Panc1 (cell line): ENCODE data around the gene MYLK3.

Source experiments
- POLR2AphosphoS5 ChIP-seq: IDR thresholded peaks from 2 replicates; pipeline ENCODE4 v1.6.1; 2012; ENCODE audit warnings: mild to moderate bottlenecking, low read depth, low read length, moderate library complexity
- SIN3A ChIP-seq: IDR thresholded peaks from 2 replicates; pipeline ENCODE4 v1.6.1; 2012; ENCODE audit warnings: low read depth, mild to moderate bottlenecking, low read length, moderate library complexity, borderline replicate concordance; ENCODE audit not compliant: insufficient read depth
- TF ChIP-seq, protein P1 (sequence below): fragments of 450-650 bp; IDR thresholded peaks from 2 replicates; pipeline ENCODE4 v1.5.1; 2017; ENCODE audit warnings: mild to moderate bottlenecking
- TF ChIP-seq, protein P2 (sequence below), 2 experiments: IDR thresholded peaks; 2 replicates each; pipeline ENCODE4 v1.6.1; 2011 to 2012; ENCODE audit warnings: low read depth in 2 of 2, control low read depth in 1 of 2, low read length in 1 of 2, mild to moderate bottlenecking in 1 of 2, moderate library complexity in 1 of 2; ENCODE audit not compliant: insufficient read depth in 1 of 2

DNA sequence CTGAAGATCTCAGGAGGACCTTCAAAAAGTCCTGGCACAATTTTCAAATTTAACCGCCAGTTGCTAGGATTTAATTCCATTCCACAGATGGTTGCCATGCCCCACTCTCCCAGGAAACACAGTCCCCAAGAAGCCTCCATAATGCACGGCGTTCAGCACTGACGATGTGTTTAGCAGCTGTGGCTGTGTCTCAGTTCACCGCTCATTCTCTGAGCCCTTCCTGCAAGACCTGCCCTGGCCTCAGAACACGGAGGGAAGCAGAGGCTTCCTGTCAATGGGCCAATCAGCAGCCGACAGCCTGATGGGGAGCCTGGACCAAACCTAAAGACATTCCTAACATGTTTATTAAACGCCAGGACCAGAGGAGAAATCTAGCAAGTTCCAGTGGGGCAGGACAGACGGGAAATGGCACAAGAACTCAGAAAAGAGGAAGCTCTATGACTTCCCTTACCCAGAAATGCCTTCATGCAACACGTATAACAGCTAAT lies 4.9 kb downstream of the MYLK3 start:
- TF ChIP-seq, protein P1, sequence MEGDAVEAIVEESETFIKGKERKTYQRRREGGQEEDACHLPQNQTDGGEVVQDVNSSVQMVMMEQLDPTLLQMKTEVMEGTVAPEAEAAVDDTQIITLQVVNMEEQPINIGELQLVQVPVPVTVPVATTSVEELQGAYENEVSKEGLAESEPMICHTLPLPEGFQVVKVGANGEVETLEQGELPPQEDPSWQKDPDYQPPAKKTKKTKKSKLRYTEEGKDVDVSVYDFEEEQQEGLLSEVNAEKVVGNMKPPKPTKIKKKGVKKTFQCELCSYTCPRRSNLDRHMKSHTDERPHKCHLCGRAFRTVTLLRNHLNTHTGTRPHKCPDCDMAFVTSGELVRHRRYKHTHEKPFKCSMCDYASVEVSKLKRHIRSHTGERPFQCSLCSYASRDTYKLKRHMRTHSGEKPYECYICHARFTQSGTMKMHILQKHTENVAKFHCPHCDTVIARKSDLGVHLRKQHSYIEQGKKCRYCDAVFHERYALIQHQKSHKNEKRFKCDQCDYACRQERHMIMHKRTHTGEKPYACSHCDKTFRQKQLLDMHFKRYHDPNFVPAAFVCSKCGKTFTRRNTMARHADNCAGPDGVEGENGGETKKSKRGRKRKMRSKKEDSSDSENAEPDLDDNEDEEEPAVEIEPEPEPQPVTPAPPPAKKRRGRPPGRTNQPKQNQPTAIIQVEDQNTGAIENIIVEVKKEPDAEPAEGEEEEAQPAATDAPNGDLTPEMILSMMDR = no peak
- TF ChIP-seq, protein P2, sequence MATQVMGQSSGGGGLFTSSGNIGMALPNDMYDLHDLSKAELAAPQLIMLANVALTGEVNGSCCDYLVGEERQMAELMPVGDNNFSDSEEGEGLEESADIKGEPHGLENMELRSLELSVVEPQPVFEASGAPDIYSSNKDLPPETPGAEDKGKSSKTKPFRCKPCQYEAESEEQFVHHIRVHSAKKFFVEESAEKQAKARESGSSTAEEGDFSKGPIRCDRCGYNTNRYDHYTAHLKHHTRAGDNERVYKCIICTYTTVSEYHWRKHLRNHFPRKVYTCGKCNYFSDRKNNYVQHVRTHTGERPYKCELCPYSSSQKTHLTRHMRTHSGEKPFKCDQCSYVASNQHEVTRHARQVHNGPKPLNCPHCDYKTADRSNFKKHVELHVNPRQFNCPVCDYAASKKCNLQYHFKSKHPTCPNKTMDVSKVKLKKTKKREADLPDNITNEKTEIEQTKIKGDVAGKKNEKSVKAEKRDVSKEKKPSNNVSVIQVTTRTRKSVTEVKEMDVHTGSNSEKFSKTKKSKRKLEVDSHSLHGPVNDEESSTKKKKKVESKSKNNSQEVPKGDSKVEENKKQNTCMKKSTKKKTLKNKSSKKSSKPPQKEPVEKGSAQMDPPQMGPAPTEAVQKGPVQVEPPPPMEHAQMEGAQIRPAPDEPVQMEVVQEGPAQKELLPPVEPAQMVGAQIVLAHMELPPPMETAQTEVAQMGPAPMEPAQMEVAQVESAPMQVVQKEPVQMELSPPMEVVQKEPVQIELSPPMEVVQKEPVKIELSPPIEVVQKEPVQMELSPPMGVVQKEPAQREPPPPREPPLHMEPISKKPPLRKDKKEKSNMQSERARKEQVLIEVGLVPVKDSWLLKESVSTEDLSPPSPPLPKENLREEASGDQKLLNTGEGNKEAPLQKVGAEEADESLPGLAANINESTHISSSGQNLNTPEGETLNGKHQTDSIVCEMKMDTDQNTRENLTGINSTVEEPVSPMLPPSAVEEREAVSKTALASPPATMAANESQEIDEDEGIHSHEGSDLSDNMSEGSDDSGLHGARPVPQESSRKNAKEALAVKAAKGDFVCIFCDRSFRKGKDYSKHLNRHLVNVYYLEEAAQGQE (IDR thresholded peaks at IDR 0.05; ENCODE audit: insufficient read depth in 1 of 2, low read depth in 2 of 2, low read length in 1 of 2) = no peak
- TF ChIP-seq POLR2AphosphoS5 (no peak), SIN3A (no peak)
